ENCODE measurements around the gene TNS4.

The TNS4 gene

GRCh38 chr17:40443196-40443987 lies 58.0 kb downstream of the TNS4 start, which contains the start of gene IGFBP4:
Gene IGFBP4, plus strand, starts transcription at chr17:40443450. Its CDS starts 286 bp downstream, at chr17:40443736.
- CTCF ChIA-PET, result interaction anchor here (0.7 to 1.2 kb wide), 3 partner anchors 28 to 33 kb away, joined by 3 to 5 read pairs (median 3); no protein-coding TSS in a partner anchor
- no peak for TF ChIP-seq ZNF384 (IDR thresholded peaks at IDR 0.05)
- DNase-seq (ENCODE audit: extremely low spot score), result peak; percentile 59
- POLR2A ChIA-PET, result interaction anchor here (0.6 to 1.3 kb wide), 8 partner anchors 15 to 330 kb away, joined by 3 to 9 read pairs (median 3); partner anchors contain the start of gene TOP2A

GRCh38 chr17:40442392-40443195 lies 58.8 kb downstream of the TNS4 start:
- DNase-seq (ENCODE audit: extremely low spot score), result no peak
- no peak for TF ChIP-seq FOXK2 (IDR thresholded peaks at IDR 0.05)
- no peak for TF ChIP-seq NFRKB (IDR thresholded peaks at IDR 0.05)
- no peak for TF ChIP-seq PKNOX1 (IDR thresholded peaks at IDR 0.05)
- no peak for TF ChIP-seq SUZ12 (IDR thresholded peaks at IDR 0.05)
- TF ChIP-seq FOXM1 (IDR thresholded peaks at IDR 0.05; ENCODE audit: borderline replicate concordance), result no peak
- no peak for TF ChIP-seq HDGF (IDR thresholded peaks at IDR 0.05; ENCODE audit: borderline replicate concordance)
- no peak for TF ChIP-seq SP1 (IDR thresholded peaks at IDR 0.05)
- no peak for TF ChIP-seq ELF4 (IDR thresholded peaks at IDR 0.05)
- TF ChIP-seq L3MBTL2 (conservative IDR thresholded peaks at IDR 0.05), result no peak
- no peak for TF ChIP-seq CTBP1 (IDR thresholded peaks at IDR 0.05; ENCODE audit: borderline replicate concordance)
- no peak for TF ChIP-seq ZNF384 (IDR thresholded peaks at IDR 0.05)
- no peak for TF ChIP-seq BHLHE40 (IDR thresholded peaks at IDR 0.05; ENCODE audit: borderline replicate concordance)
- no peak for TF ChIP-seq ARNT (IDR thresholded peaks at IDR 0.05)
- no peak for TF ChIP-seq LEF1 (IDR thresholded peaks at IDR 0.05; ENCODE audit: borderline replicate concordance)
- no peak for TF ChIP-seq TARDBP (IDR thresholded peaks at IDR 0.05)
- TF ChIP-seq FOXA1 (IDR thresholded peaks at IDR 0.05), result no peak
- ChIA-PET POLR2A (no interaction called here), CTCF (interaction anchor here (0.7 to 0.9 kb wide), 2 partner anchors 25 to 33 kb away, joined by 4 to 5 read pairs; partner anchors contain the start of gene TOP2A)

DNA sequence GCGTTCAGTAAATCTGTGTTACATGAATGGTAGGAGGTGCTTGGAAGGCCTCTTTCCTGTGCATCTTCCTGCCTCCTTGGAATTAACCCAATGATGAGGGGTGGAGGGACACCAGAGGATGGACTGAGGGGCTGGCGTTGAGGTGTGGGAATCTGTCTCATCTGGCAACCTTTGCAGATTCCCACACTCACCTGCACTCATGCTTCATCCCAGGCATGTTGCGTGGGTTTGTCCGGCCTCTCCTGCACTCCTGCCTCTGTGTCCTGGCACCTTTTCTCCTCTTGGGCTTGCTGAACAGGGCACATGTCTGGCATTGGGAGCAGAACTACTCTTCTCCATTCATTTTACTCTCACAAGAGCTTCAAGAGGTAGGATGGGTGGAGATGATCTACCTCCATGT lies 61.3 kb downstream of the TNS4 start:
- no peak for DNase-seq (ENCODE audit: extremely low spot score)
- POLR2A ChIA-PET, result interaction anchor here (0.6 kb wide), 1 partner anchor 22 kb away, joined by 3 read pairs; the partner anchor contains the start of gene TOP2A
- CTCF ChIA-PET, result interaction anchor here (0.6 to 1.2 kb wide), 3 partner anchors 10 to 53 kb away, joined by 3 read pairs; no protein-coding TSS in a partner anchor

DNA sequence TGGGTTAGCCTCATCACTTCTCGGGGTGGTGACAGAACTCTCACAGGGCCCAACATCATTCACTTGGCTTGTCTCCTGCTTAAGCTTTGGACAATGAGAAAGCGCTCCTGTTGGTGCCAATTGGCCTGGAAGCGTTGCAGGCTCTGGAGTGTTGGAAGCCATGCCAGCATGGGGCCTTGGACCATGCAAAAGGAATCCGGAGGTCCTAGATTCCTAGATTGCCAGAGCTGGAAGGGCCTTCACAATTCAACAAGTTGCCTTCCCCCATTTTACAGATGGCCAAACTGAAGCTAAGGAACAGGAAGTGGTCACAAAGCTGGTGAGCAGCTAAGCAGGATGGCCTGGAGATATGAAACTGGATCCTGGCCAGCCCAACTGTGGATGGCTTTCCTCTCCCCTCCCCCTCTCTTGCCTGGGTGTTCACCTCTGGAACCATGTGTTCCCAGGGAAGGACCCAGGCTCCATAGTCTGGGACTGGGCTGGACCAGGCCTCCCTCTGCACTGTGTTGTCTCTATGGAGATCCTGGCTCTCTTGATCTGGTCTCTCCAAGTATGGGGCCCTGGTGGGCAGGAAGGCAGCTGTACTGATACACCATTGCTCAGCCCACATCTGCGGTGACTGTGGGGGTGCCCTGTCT lies 64.2 kb downstream of the TNS4 start:
- ChIA-PET POLR2A (interaction anchor here (0.8 to 2.4 kb wide), 2 partner anchors 19 to 123 kb away, joined by 3 to 10 read pairs; partner anchors contain the start of gene TOP2A), CTCF (no interaction called here)
- TF ChIP-seq LEF1 (IDR thresholded peaks at IDR 0.05; ENCODE audit: borderline replicate concordance) (no peak), FOXA1 (IDR thresholded peaks at IDR 0.05) (no peak), ARNT (IDR thresholded peaks at IDR 0.05) (no peak), FOXM1 (IDR thresholded peaks at IDR 0.05; ENCODE audit: borderline replicate concordance) (no peak), NFRKB (IDR thresholded peaks at IDR 0.05) (no peak), FOXK2 (IDR thresholded peaks at IDR 0.05) (no peak), L3MBTL2 (conservative IDR thresholded peaks at IDR 0.05) (no peak), SP1 (IDR thresholded peaks at IDR 0.05) (no peak), SUZ12 (IDR thresholded peaks at IDR 0.05) (no peak), TARDBP (IDR thresholded peaks at IDR 0.05) (no peak), ZNF384 (IDR thresholded peaks at IDR 0.05) (no peak), CTBP1 (IDR thresholded peaks at IDR 0.05; ENCODE audit: borderline replicate concordance) (no peak), PKNOX1 (IDR thresholded peaks at IDR 0.05) (no peak), BHLHE40 (IDR thresholded peaks at IDR 0.05; ENCODE audit: borderline replicate concordance) (no peak), HDGF (IDR thresholded peaks at IDR 0.05; ENCODE audit: borderline replicate concordance) (no peak), ELF4 (IDR thresholded peaks at IDR 0.05) (no peak)
- no peak for DNase-seq (ENCODE audit: extremely low spot score)

More for the DNA sequence above, 61.3 kb downstream of the TNS4 start:
- TF ChIP-seq SUZ12 (IDR thresholded peaks at IDR 0.05) (no peak), TARDBP (IDR thresholded peaks at IDR 0.05) (no peak), ARNT (IDR thresholded peaks at IDR 0.05) (no peak), FOXK2 (IDR thresholded peaks at IDR 0.05) (no peak), NFRKB (IDR thresholded peaks at IDR 0.05) (no peak), BHLHE40 (IDR thresholded peaks at IDR 0.05; ENCODE audit: borderline replicate concordance) (no peak), L3MBTL2 (conservative IDR thresholded peaks at IDR 0.05) (no peak), ZNF384 (IDR thresholded peaks at IDR 0.05) (no peak), PKNOX1 (IDR thresholded peaks at IDR 0.05) (no peak), FOXM1 (IDR thresholded peaks at IDR 0.05; ENCODE audit: borderline replicate concordance) (no peak), SP1 (IDR thresholded peaks at IDR 0.05) (no peak), LEF1 (IDR thresholded peaks at IDR 0.05; ENCODE audit: borderline replicate concordance) (no peak), ELF4 (IDR thresholded peaks at IDR 0.05) (no peak), CTBP1 (IDR thresholded peaks at IDR 0.05; ENCODE audit: borderline replicate concordance) (no peak), FOXA1 (IDR thresholded peaks at IDR 0.05) (no peak), HDGF (IDR thresholded peaks at IDR 0.05; ENCODE audit: borderline replicate concordance) (no peak)

DNA sequence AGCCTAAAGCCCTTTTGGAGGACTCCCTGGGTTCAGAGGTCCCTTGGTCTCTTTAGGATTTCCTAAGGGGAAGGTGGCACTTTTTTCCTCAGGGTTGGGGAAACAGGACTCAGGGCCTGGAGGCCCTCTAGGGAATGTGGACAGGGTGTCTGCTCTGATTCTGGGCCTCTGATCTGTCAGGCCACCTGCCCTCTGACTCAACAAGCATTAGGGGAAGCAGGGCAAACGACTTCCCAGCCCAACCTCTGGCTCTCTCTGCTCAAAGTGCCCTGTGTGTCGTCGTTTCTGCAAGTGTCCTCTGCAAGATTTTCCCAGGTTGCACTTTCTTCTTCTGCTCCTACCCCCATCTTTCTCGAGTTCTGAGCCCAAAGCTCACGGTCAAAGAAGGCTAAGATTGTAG lies 64.8 kb downstream of the TNS4 start:
- ChIA-PET CTCF (no interaction called here), POLR2A (interaction anchor here (2.4 kb wide), 1 partner anchor 19 kb away, joined by 10 read pairs; the partner anchor contains the start of gene TOP2A)
- TF ChIP-seq HDGF (IDR thresholded peaks at IDR 0.05; ENCODE audit: borderline replicate concordance) (no peak), LEF1 (IDR thresholded peaks at IDR 0.05; ENCODE audit: borderline replicate concordance) (no peak), ZNF384 (IDR thresholded peaks at IDR 0.05) (no peak), L3MBTL2 (conservative IDR thresholded peaks at IDR 0.05) (no peak), FOXA1 (IDR thresholded peaks at IDR 0.05) (no peak), ARNT (IDR thresholded peaks at IDR 0.05) (no peak), SP1 (IDR thresholded peaks at IDR 0.05) (no peak)
- DNase-seq (ENCODE audit: extremely low spot score), result no peak
